Measurements from ENCODE around the gene RAB44.

DNA sequence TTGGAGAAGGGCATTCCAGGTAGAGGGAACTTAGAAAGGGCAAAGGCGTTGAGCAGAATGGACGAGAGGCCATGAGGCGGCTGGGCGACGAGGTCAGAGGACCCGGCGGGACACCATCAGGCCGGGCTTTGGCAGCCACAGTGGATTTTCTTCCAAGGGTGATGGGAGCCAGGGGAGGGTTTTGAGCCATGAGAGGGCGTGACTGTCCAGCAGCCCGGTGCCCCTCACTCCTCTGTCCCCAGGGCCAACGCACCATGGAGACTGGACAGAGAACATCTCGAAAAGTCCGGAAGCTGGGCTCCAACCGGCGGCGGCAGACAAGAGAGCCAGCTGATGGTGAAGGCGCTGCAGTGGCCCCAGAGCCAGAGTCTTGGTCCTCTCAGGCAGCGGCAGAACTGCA is 6.4 kb downstream of the RAB44 start:
- TF ChIP-seq POLR2A (IDR thresholded peaks at IDR 0.05) (no peak), EP300 (IDR thresholded peaks at IDR 0.05; ENCODE audit: low read depth) (no peak), POLR2AphosphoS5 (IDR thresholded peaks at IDR 0.05) (no peak)
- TF ChIP-seq, protein P1, sequence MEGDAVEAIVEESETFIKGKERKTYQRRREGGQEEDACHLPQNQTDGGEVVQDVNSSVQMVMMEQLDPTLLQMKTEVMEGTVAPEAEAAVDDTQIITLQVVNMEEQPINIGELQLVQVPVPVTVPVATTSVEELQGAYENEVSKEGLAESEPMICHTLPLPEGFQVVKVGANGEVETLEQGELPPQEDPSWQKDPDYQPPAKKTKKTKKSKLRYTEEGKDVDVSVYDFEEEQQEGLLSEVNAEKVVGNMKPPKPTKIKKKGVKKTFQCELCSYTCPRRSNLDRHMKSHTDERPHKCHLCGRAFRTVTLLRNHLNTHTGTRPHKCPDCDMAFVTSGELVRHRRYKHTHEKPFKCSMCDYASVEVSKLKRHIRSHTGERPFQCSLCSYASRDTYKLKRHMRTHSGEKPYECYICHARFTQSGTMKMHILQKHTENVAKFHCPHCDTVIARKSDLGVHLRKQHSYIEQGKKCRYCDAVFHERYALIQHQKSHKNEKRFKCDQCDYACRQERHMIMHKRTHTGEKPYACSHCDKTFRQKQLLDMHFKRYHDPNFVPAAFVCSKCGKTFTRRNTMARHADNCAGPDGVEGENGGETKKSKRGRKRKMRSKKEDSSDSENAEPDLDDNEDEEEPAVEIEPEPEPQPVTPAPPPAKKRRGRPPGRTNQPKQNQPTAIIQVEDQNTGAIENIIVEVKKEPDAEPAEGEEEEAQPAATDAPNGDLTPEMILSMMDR (IDR thresholded peaks at IDR 0.05), result no peak
